ENCODE measurements around the gene RAB35.

- TF ChIP-seq CTCF (IDR thresholded peaks at IDR 0.05) (no peak), POLR2A (IDR thresholded peaks at IDR 0.05) (no peak)
These were observed 47.7 kb upstream of the RAB35 start for GRCh38 chr12:120164293-120164692.

Data from lower leg skin (tissue), 3 donors.